Measurements from ENCODE around the gene HSF2BP.
"Not testable (repeated sequence)": the region's sequence is repeated elsewhere in the genome, so short reads cannot be mapped to it uniquely, and the experiment has no call there.

HSF2BP gene

DNA sequence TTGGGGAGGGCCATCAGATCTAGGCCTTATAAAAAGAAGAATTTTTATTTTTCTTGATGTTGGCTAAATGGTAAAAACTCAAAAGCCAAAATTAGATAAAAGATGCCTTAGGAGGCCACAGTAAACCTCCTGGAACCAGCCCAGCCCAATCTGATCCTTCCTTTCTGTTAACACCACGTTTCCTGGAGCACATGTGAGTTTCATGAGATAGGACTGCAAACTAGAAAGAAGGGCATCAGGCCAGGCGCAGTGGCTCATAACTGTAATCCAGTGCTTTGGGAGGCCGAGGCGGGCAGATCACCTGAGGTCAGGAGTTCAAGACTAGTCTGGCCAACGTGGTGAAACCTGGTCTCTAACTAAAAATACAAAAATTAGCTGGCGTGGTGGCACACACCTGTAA lies 6.7 kb downstream of the HSF2BP start:
- no peak overlapping the region for H3K4me3 ChIP-seq (ENCODE audit: low read depth, low read length)

DNA sequence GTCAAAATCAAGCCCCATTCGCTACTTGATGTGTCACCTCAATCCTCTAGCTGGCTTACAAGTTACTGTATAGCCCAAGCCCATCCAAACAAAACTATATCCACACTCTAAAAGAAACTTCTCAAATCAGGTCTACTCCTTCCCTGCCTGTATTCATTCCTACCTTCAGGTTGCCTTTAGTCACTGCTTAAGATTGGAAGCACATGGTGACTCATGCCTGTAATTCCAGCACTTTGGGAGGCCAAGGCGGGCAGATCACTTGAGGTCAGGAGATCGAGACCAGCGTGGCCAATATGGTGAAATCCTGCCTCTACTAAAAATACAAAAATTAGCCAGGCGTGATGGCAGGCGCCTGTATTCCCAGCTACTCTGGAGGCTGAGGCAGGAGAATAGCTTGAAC lies 7.4 kb downstream of the HSF2BP start:
- not testable (repeated sequence) for H3K4me3 ChIP-seq (ENCODE audit: low read depth, low read length)

DNA sequence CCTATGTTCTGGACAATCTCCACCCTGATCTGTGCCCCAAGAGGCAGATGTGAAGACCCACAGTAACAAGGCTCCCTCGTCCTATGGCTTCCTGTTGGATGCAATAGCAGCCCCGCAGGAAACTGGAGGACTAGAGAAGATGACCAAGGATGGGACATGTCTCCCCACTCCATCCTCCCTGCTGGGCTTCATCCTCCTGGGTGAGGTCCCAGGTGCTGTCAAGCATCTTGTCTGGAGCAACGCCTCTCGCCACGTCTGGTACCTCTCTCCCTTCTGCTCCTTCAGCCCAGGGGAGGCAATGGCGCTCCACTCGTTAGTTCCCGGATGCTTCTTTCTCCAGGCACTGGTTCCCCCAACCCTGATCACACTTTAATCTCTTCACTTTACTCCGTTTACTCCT lies 11.1 kb downstream of the HSF2BP start:
- H3K4me3 ChIP-seq (ENCODE audit: low read depth, low read length), result no peak overlapping the region

- H3K4me3 ChIP-seq (ENCODE audit: low read depth, low read length), result no peak overlapping the region
Observed at GRCh38 chr21:43646550-43647260, 12.6 kb downstream of the HSF2BP start.

DNA sequence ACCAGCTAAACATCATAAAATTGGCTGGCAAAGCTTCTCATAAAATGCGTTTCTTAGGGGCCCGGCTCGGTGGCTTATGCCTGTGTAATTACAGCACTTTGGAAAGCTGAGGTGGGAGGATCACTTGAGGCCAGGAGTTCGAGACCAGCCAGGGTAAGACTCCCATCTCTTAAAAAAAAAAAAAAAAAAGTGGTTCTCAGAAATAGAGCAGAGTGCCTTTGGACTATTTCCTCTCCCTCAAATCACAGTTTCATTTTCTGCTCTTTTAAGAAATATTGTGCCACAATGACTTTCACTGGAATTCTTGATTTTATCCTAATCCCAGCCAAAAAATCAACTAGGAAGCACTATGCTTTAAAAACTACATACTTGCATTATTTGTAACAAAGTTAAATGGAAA lies 13.3 kb downstream of the HSF2BP start:
- no peak overlapping the region for H3K4me3 ChIP-seq (ENCODE audit: low read depth, low read length)

DNA sequence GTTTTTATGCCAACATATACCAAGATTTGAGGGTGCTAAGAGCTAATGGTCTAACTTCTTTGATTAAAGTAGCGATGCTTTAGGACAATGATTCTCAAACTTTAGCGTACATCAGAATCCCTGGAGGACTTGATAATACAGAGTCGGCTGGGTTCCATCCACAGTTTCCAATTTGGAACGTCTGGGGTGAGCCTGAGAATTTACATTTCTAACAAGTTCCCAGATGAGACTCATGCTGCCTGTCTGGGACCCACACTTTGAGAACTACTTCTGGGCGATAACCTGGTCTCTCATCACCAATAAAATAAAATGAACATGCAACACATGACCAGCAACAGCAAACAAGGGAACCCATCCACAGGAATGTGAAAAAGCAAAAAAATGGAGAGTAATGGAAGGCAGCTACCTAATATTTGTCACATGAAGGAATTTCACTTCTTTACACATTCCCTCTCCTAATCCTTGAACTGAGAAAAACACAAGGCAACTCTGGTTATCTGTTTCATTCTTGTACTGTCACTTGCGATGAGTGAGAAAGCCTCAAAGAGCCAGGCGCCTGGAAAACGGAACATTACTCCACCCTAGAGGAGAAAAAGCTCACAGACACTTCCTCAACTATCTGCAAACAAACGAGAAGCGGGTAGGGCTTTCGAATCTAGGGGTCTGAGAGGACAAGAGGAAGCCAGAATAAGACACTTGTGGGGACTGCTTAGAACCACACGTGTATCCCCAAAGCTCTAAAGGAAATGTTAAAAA lies 14.0 kb downstream of the HSF2BP start:
- no peak overlapping the region for H3K4me3 ChIP-seq (ENCODE audit: low read depth, low read length)

GRCh38 chr21:43644609-43645008 lies 14.7 kb downstream of the HSF2BP start:
- no peak overlapping the region for H3K4me3 ChIP-seq (ENCODE audit: low read depth, low read length)

DNA sequence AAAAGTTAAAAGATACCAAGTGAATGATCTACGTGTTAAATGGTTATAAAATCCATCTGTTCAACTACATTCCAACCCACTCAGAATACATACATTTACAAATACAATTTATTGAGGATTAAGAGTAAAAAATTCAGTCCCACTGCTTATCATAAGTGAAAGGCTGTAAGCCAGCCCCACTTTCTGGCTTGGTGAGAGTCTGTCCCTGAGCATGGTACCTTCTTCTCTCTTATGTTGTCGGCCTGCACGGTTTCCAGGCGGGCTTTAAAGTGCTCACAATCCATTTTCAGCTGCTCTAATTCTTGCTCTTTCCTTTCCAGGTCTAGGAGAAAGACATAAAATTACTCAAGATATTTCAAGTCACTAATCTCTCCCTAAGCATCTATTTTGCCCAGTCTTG lies 15.2 kb downstream of the HSF2BP start:
- no peak overlapping the region for H3K4me3 ChIP-seq (ENCODE audit: low read depth, low read length)

- H3K4me3 ChIP-seq (ENCODE audit: low read depth, low read length), result no peak overlapping the region
Observed at GRCh38 chr21:43643193-43643592, 16.1 kb downstream of the HSF2BP start.

DNA sequence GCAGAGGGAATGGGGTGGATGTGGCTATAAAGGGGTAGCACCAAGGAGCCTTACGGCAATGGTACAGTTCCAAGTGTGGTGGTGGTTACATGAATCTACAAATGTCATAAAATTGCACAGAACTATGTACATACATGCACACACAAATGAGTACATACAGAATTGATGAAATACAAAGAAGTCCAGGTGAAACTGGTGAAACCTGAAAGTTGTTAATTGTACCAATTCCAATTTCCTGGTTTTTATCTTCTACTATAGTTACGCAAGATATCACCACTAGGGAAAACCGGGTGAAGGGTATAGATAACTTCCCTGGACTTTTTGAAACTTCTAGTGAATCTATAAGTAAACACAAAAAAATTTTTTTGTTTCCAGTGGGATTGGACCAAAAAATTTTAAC lies 18.9 kb downstream of the HSF2BP start:
- H3K4me3 ChIP-seq (ENCODE audit: low read depth, low read length), result no peak overlapping the region

- no peak overlapping the region for H3K4me3 ChIP-seq (ENCODE audit: low read depth, low read length)
Observed at GRCh38 chr21:43639470-43640353, 19.6 kb downstream of the HSF2BP start.

DNA sequence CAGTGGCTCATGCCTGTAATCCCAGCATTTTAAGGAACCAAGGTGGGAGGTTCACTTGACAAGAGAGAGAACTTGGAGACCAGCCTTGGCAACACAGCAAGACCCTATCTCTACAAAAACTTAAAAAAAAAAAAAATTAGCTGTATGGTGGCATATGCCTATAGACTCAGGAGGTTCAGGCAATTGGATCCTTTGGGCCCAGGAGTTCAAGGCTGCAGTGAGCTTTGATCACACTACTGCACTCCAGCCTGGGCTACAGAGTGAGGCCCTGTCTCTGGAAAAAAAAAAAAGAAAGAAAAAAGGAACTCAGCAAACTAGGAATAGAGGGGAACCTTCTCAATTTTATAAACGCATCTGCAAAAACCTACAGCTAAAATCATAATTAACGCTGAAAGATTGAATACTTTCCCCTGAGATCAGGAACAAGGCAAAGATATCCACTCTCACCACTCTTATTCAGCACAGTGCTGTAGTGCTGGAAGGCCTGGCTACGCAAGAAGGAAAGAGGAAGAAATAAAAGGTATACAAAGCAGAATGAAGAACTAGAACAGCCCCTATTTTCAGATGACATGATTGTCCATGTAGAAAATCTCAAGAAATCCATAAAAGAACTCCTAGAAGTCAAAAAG lies 21.6 kb downstream of the HSF2BP start:
- H3K4me3 ChIP-seq (ENCODE audit: low read depth, low read length), result no peak overlapping the region

DNA sequence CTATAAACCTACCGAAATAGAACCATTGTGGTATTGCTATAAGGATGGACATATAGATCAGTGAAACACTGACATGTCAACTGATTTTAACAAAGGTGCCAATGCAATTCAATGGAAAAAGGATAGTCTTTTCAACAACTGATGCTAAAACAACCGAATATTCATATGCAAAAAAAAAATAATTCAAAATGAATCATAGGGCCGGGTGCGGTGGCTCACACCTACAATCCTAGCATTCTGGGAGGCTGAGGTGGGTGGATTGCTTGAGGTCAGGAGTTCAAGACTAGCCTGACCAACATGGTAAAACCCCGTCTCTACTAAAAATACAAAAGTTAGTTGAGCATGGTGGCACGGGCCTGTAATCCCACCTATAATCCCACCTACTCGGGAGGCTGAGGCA lies 23.9 kb downstream of the HSF2BP start:
- no peak overlapping the region for H3K4me3 ChIP-seq (ENCODE audit: low read depth, low read length)

- no peak overlapping the region for H3K4me3 ChIP-seq (ENCODE audit: low read depth, low read length)
Observed at GRCh38 chr21:43634618-43635017, 24.7 kb downstream of the HSF2BP start.

DNA sequence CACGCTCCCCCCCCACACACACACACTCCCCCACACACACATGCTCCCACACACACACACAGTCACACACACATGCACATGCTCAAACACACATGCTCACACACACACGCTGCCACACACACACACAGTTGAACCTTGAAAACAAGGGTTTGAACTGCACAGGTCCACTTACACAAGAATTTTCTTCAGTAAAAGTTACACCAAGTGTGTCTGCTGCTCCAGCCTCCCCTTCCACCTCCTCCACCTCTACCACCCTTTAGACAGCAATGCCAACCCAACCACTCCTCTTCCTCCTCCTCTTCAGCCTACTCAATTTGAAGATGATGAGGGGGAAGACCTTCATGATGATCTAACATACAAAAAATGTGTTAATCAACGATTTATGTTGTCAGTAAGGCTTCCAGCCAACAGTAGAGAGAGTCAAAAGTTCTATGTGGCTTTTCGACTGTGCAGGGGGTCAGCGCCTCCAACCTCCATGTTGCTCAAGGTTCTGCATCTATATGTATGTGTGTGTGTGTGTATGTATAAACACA lies 26.8 kb downstream of the HSF2BP start:
- no peak overlapping the region for H3K4me3 ChIP-seq (ENCODE audit: low read depth, low read length)

GRCh38 chr21:43631411-43632107 lies 27.7 kb downstream of the HSF2BP start:
- H3K4me3 ChIP-seq (ENCODE audit: low read depth, low read length), result no peak overlapping the region

- H3K4me3 ChIP-seq (ENCODE audit: low read depth, low read length), result no peak overlapping the region
Observed at GRCh38 chr21:43627527-43627926, 31.8 kb downstream of the HSF2BP start.

GRCh38 chr21:43626390-43626789 lies 32.9 kb downstream of the HSF2BP start:
- H3K4me3 ChIP-seq (ENCODE audit: low read depth, low read length), result no peak overlapping the region

- H3K4me3 ChIP-seq (ENCODE audit: low read depth, low read length), result no peak overlapping the region
Observed at GRCh38 chr21:43624339-43624738, 34.9 kb downstream of the HSF2BP start.

DNA sequence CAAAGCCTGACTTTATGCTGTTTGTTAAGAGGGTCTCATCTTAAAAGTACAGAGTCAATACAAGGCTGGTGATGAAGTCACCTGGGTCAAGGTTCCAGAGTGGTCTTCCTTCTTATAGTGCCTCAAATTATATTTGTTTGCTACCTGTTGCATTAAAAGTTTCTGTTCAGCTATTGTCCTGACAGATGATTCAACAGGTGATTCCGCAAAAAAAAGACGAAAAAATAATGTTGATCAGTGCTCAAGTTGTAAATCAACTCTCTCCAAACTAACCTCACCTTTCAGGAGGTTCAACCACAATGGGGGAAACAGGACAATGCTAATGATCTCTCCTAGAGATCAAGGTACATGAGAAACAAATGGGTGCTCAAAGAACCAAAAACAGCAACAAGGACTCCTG lies 35.7 kb downstream of the HSF2BP start:
- no peak overlapping the region for H3K4me3 ChIP-seq (ENCODE audit: low read depth, low read length)

All from iPS-11a (cell line).